ENCODE data around the gene SLC30A1.

Gene SLC30A1

DNA sequence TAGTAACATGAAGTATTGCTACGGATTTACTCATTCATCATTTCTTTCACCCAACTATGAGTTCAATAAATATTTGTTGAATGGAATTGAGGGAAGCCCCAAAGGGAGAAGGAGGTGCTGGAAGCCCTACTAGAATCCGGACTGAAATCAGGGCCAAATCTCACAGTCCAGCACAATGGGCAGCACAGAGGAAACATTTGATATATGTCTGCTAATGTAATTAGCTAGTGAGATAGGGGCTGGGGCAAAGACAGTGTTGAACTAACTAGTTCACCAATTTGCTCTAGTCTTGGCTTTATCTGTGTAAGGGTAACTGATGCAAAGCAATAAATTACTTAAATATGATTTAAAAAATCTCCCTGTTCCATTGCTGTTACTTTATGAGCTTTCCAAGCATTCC, 26.1 kb upstream of the SLC30A1 start:
- Histone ChIP-seq H4K20me1 (ENCODE audit: low read depth, low read length) (no peaks in the 10 kb centered on the region), H3F3A (ENCODE audit: insufficient read depth) (no peaks in the 10 kb centered on the region), H3K9ac (ENCODE audit: low read length) (no peak overlapping the region), H3K9me2 (replicated peaks; ENCODE audit: insufficient read depth, low read length) (no peaks in the 10 kb centered on the region), H2AFZ (ENCODE audit: low read depth, low read length, severe bottlenecking) (no peak overlapping the region), H3K9me3 (ENCODE audit: insufficient read depth, low read length) (no peaks in the 10 kb centered on the region), H3K27ac (ENCODE audit: low read depth, low read length) (no peak overlapping the region), H3K4me2 (ENCODE audit: low read depth, low read length, poor library complexity, severe bottlenecking) (no peak overlapping the region), H3K36me3 (ENCODE audit: low read length) (no peaks in the 10 kb centered on the region), H3K4me3 (ENCODE audit: insufficient read depth, low read length, poor library complexity, severe bottlenecking) (no peak overlapping the region), H3K79me2 (ENCODE audit: insufficient read depth, low read length) (no peaks in the 10 kb centered on the region), H3K27me3 (ENCODE audit: low read length) (no peaks in the 10 kb centered on the region)
- TF ChIP-seq, protein P1, sequence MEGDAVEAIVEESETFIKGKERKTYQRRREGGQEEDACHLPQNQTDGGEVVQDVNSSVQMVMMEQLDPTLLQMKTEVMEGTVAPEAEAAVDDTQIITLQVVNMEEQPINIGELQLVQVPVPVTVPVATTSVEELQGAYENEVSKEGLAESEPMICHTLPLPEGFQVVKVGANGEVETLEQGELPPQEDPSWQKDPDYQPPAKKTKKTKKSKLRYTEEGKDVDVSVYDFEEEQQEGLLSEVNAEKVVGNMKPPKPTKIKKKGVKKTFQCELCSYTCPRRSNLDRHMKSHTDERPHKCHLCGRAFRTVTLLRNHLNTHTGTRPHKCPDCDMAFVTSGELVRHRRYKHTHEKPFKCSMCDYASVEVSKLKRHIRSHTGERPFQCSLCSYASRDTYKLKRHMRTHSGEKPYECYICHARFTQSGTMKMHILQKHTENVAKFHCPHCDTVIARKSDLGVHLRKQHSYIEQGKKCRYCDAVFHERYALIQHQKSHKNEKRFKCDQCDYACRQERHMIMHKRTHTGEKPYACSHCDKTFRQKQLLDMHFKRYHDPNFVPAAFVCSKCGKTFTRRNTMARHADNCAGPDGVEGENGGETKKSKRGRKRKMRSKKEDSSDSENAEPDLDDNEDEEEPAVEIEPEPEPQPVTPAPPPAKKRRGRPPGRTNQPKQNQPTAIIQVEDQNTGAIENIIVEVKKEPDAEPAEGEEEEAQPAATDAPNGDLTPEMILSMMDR (IDR thresholded peaks at IDR 0.05; ENCODE audit: insufficient read depth, low read length, poor library complexity, severe bottlenecking) = no peak
- TF ChIP-seq EZH2phosphoT487 (conservative IDR thresholded peaks at IDR 0.05; ENCODE audit: low read length) = no peak

DNA sequence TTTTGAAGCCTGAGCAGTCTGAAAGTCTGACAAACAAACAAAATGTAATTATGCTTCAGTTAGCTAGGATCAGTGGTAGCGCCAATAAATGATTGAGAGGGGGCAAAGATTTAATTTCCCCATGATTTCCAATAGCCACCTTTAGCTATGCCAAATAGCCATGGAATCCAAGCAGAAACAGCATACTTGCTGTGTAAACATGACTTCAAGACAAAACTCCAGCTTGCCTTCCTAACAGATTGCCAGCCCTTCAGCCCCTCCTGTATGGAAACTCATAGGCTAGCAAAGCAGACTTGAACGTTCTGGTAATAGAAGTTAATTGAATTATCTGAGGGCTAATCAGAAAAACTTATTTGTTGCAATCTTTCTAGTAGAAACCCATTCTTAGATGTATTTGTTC, 25.6 kb upstream of the SLC30A1 start:
- Histone ChIP-seq H3K79me2 (ENCODE audit: insufficient read depth, low read length) (no peaks in the 10 kb centered on the region), H3F3A (ENCODE audit: insufficient read depth) (no peaks in the 10 kb centered on the region), H2AFZ (ENCODE audit: low read depth, low read length, severe bottlenecking) (no peak overlapping the region), H3K27me3 (ENCODE audit: low read length) (no peaks in the 10 kb centered on the region), H3K4me2 (ENCODE audit: low read depth, low read length, poor library complexity, severe bottlenecking) (no peak overlapping the region), H3K9me3 (ENCODE audit: insufficient read depth, low read length) (no peaks in the 10 kb centered on the region), H3K27ac (ENCODE audit: low read depth, low read length) (no peak overlapping the region), H3K4me3 (ENCODE audit: insufficient read depth, low read length, poor library complexity, severe bottlenecking) (no peak overlapping the region), H4K20me1 (ENCODE audit: low read depth, low read length) (no peaks in the 10 kb centered on the region), H3K9me2 (replicated peaks; ENCODE audit: insufficient read depth, low read length) (no peaks in the 10 kb centered on the region), H3K36me3 (ENCODE audit: low read length) (no peaks in the 10 kb centered on the region), H3K9ac (ENCODE audit: low read length) (no peak overlapping the region)
- no peak for TF ChIP-seq EZH2phosphoT487 (conservative IDR thresholded peaks at IDR 0.05; ENCODE audit: low read length)
- TF ChIP-seq, protein P1 (IDR thresholded peaks at IDR 0.05; ENCODE audit: insufficient read depth, low read length, poor library complexity, severe bottlenecking) = no peak

DNA sequence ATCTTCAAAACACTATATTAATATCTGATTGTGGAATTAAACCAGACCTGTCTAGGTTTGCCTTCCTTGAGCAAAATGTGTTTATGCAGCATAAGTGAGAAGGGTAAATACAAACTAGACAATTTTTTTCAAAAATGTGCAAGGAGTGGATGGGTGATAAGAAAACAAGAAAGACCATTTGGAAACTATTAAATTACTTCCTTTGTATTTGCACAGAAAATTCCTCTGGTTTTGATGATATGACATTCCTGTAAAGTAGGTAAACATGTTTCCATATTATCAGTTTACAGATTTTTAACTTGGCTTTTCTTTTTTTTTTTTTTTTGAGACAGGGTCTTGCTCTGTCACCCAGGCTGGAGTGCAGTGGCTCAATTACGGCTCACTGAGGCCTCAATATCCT, 24.8 kb upstream of the SLC30A1 start:
- TF ChIP-seq, protein P1 (IDR thresholded peaks at IDR 0.05; ENCODE audit: insufficient read depth, low read length, poor library complexity, severe bottlenecking) = no peak
- no peak for TF ChIP-seq EZH2phosphoT487 (conservative IDR thresholded peaks at IDR 0.05; ENCODE audit: low read length)
- Histone ChIP-seq H2AFZ (ENCODE audit: low read depth, low read length, severe bottlenecking) (no peak overlapping the region), H3K4me3 (ENCODE audit: insufficient read depth, low read length, poor library complexity, severe bottlenecking) (no peak overlapping the region), H3K27me3 (ENCODE audit: low read length) (no peaks in the 10 kb centered on the region), H3K4me2 (ENCODE audit: low read depth, low read length, poor library complexity, severe bottlenecking) (no peak overlapping the region), H4K20me1 (ENCODE audit: low read depth, low read length) (no peaks in the 10 kb centered on the region), H3F3A (ENCODE audit: insufficient read depth) (no peaks in the 10 kb centered on the region), H3K36me3 (ENCODE audit: low read length) (no peaks in the 10 kb centered on the region), H3K79me2 (ENCODE audit: insufficient read depth, low read length) (no peaks in the 10 kb centered on the region), H3K27ac (ENCODE audit: low read depth, low read length) (no peak overlapping the region), H3K9ac (ENCODE audit: low read length) (no peak overlapping the region), H3K9me2 (replicated peaks; ENCODE audit: insufficient read depth, low read length) (no peaks in the 10 kb centered on the region), H3K9me3 (ENCODE audit: insufficient read depth, low read length) (no peaks in the 10 kb centered on the region)

Data from SU-DHL-6 (cell line).